GM13977 (cell line): ENCODE data around the gene TM9SF4.
A peak's percentile ranks its signal among the peaks of the same experiment; 100 is the strongest.

Experiments used
- DNase-seq: peaks from one replicate; pipeline ENCODE4 v3.0.0; 2012; ENCODE audit warnings: low spot score
- in situ Hi-C: fragments of 300-500 bp; cut with MboI; formaldehyde crosslinking; loops from one replicate; pipeline ENCODE4 v1.12.0; 2022; ENCODE audit warnings: low sequenced_read_pairs, low pct_unique_long_range_greater_than_20kb, mixed read lengths, inconsistent platforms; ENCODE audit not compliant: unreplicated experiment
- TF ChIP-seq, protein P1 (sequence below): IDR thresholded peaks from 2 replicates; pipeline ENCODE4 v1.5.1; 2012; ENCODE audit warnings: mild to moderate bottlenecking, control low read depth; ENCODE audit not compliant: insufficient read depth; ENCODE audit errors: extremely low read depth, missing control alignments

TM9SF4 gene

DNA sequence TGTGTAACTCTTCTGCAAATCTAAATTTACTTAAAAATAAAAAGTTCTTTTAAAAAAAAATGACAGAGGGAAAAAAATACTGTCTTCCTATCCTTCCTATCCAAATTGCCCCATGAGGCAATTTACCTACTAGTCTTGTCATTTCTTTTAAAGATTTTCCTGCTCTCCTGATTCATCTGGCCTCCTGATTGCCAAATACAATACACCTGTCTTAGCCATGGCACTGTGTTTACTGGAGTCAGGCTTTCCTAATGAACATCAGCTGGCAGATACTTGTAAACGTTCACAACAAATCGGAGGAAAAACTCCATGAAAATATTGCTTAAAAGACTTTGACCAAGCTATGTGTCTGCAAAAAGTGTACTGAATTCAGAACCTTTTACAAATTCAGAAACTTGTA, 21.5 kb downstream of the TM9SF4 start:
- in situ Hi-C loops = no loop called here
- DNase-seq = no peak
- TF ChIP-seq, protein P1, sequence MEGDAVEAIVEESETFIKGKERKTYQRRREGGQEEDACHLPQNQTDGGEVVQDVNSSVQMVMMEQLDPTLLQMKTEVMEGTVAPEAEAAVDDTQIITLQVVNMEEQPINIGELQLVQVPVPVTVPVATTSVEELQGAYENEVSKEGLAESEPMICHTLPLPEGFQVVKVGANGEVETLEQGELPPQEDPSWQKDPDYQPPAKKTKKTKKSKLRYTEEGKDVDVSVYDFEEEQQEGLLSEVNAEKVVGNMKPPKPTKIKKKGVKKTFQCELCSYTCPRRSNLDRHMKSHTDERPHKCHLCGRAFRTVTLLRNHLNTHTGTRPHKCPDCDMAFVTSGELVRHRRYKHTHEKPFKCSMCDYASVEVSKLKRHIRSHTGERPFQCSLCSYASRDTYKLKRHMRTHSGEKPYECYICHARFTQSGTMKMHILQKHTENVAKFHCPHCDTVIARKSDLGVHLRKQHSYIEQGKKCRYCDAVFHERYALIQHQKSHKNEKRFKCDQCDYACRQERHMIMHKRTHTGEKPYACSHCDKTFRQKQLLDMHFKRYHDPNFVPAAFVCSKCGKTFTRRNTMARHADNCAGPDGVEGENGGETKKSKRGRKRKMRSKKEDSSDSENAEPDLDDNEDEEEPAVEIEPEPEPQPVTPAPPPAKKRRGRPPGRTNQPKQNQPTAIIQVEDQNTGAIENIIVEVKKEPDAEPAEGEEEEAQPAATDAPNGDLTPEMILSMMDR = no peak

DNA sequence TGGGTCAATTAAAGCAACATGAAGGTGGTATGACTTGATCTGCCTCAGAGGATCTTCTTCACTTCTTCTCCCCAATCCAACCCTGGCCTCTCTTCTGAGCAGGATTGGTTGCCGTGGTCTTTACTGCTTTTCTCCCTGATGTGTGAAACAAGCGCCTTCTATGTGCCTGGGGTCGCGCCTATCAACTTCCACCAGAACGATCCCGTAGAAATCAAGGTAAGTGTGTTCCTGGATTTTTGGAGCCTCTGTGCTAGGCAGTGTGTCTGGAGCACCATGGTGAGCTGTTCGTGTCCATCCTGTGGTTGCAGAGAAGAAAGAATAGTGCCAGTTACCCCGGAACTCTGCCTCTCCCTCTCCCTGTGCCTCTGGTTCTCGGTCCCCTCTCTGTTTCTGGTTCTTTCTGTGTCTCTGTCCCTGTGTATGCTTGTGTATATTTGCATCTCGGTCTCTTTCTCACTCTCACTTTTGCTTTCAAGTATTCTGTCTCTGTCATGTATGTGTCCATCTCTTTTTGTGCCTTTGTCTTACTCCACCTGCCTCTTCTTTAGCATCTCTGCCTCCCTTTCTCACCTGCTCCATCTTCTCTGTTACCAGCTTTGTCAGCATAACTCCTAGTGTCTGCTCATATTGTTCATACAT, 23.5 kb downstream of the TM9SF4 start:
- peak; percentile 66 for DNase-seq
- in situ Hi-C loops = no loop called here
- TF ChIP-seq, protein P1 = no peak

DNA sequence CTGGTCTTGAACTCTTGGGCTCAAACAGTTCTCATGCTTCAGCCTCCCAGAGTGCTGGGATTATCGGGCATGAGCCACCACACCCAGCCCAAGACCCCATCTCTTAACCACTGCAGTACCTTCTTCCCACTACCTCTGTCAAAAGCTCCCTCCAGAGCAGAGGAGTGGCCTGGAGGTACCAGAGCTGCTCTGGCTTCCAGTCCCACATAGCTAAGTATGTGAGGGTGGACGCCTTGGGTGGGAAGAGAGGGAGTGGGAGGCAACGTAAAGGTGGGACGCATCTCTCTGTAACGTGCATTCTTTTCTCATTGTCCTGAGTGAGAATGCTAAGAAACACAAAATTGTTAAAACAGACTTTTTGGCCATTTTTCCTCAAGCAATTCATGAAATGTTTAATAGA, 24.5 kb downstream of the TM9SF4 start:
- TF ChIP-seq, protein P1 = no peak
- in situ Hi-C loops = no loop called here
- no peak for DNase-seq

DNA sequence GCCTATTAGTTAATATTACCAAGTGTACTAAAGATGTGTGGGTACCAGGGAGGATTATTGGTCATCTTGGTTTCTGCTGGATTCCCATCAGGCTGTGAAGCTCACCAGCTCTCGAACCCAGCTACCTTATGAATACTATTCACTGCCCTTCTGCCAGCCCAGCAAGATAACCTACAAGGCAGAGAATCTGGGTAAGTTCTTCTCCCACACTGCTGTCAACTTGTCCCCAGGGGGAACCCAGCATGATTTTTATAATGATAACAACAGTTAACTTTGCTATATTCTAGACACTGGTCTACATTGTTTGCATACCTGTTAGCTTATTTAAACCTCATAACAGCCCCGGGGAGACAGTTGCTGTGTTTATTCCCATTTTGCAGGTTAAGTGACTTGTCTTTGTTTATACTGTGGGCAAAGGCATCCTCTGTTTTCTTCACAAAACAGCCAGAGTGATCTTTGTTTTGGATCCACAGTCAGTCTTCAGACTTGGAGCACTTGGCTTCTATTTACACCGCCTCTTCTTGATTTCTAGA, 26.5 kb downstream of the TM9SF4 start:
- TF ChIP-seq, protein P1 = no peak
- in situ Hi-C loops = no loop called here
- DNase-seq = no peak

DNA sequence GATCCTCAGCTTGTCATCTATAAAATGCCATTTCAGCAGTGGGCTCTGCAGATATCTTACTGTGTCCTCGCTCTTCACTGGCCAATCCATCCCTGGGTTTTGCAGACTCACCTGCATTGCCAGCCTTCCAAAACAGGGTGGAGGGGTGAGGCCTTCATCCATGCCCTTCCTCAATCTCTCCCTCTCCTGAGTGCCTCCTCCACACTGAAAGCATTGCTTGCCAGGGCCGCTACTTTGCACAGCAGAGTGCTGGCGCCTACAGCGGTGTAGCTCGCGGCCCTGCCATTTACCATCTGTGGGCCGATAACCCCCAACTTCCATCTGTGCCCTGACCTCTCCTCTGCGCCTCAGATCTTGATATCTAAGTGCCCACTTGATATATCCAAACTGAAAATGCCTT, 29.4 kb downstream of the TM9SF4 start:
- in situ Hi-C loops = no loop called here
- TF ChIP-seq, protein P1 = no peak
- no peak for DNase-seq

DNA sequence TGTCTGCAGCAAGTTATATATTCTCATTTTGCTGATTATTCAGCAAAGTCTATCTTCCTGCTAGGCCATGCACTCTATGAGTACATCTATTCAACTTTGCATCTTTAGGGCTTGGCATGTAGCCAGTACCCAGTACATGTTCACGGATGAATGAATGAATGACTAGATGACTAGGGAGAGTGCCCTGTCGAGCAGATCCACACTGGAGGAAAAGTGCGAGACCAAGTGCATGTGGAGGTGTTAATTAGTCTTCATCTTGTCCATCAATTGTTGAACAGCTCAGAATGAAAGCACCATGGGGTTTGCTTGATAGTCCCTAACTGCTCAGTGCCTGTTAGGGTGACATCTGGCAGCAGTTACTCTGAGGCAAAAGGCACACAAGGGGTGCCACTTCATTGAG, 30.4 kb downstream of the TM9SF4 start:
- TF ChIP-seq, protein P1 = no peak
- in situ Hi-C loops = no loop called here
- no peak for DNase-seq
